Ovary (tissue), 3 donors: ENCODE measurements around the gene KRTAP5-5.

Experiments
- CTCF ChIP-seq, 3 donors: fragments of 450-650 bp in 2 of 3; fragments of 200-600 bp in 1 of 3; IDR thresholded peaks; one replicate each; pipeline versions ENCODE4 v1.5.1 to v1.8.0; 2016 to 2022; ENCODE audit warnings: antibody characterized with exemption in 3 of 3, mild to moderate bottlenecking in 1 of 3
- POLR2A ChIP-seq: fragments of 450-650 bp; IDR thresholded peaks from one replicate; pipeline ENCODE4 v1.6.1; 2017; ENCODE audit warnings: antibody characterized with exemption, mild to moderate bottlenecking, moderate library complexity
- donor health status: DM: no; HTN: no; CAD: no.

- TF ChIP-seq CTCF (IDR thresholded peaks at IDR 0.05) (no peak), POLR2A (no peak)
Measured at GRCh38 chr11:1581976-1582375, 47.6 kb upstream of the KRTAP5-5 start.
